Right kidney (tissue), 1 donor: ENCODE results near the gene KCNA1.

Experiments used
- DNase-seq: peaks from one replicate; pipeline ENCODE4 v3.0.0-alpha.2; 2016

The KCNA1 gene

GRCh38 chr12:4960547-4960946, 50.8 kb downstream of the KCNA1 start:
- no peak for DNase-seq

- DNase-seq: no peak
Measured at GRCh38 chr12:4961311-4961710, 51.6 kb downstream of the KCNA1 start.

GRCh38 chr12:4962539-4963486, 53.1 kb downstream of the KCNA1 start:
- DNase-seq: no peak
